Panc1 (cell line): ENCODE data around the gene ELMO1. TPM values are rescaled to one million over a fixed set of nuclear protein-coding genes. Genes with fewer than 3 reads are reported as not detected.

Experiments
- ATAC-seq: fragments of 200-7000 bp; cut with Tn5 transposase; 2 replicates; pipeline ENCODE4 v1.9.1; 2020; ENCODE audit warnings: mild to moderate bottlenecking, moderate library complexity
- BruUV-seq: library from RNA; stranded (reverse); fragments of 400-500 nt; replicated peaks from 2 replicates; lab custom pipeline; 2021; lab: Mats Ljungman, UMichigan
- CTCF ChIA-PET: fragments of 300-600 bp; sonication (Branson Sonifier 250); formaldehyde crosslinking; loops from one replicate; lab custom pipeline; 2022; ENCODE audit warnings: antibody characterized with exemption; lab: Charles Lee
- POLR2A ChIA-PET: fragments of 300-600 bp; sonication (Branson Sonifier 250); formaldehyde crosslinking; loops from one replicate; lab custom pipeline; 2022; ENCODE audit warnings: antibody characterized with exemption; lab: Charles Lee
- DNase-seq: peaks from one replicate; pipeline ENCODE4 v3.0.0-alpha.2; 2010; ENCODE audit warnings: low read depth, low spot score
- H3K27ac ChIP-seq: 2 replicates; pipeline ENCODE4 v1.5.1; 2011; ENCODE audit warnings: mild to moderate bottlenecking, low read length, inconsistent platforms
- H3K27me3 ChIP-seq: fragments of 200-500 bp; sonication (Bioruptor generic); 2 replicates; pipeline ENCODE4 v1.6.0; 2014; ENCODE audit warnings: low read length, inconsistent platforms; ENCODE audit not compliant: control insufficient read depth, insufficient read depth
- H3K36me3 ChIP-seq: fragments of 200-500 bp; sonication (Bioruptor generic); 2 replicates; pipeline ENCODE4 v1.5.1; 2014; ENCODE audit warnings: inconsistent platforms, mild to moderate bottlenecking, low read length, moderate library complexity; ENCODE audit not compliant: control insufficient read depth, insufficient read depth
- H3K4me1 ChIP-seq: 2 replicates; pipeline ENCODE4 v1.5.1; 2011; ENCODE audit warnings: inconsistent platforms, mild to moderate bottlenecking, low read length, moderate library complexity; ENCODE audit not compliant: control insufficient read depth, insufficient read depth
- H3K4me3 ChIP-seq, 2 experiments: 2 replicates each; pipeline ENCODE4 v1.5.1; 2011 to 2012; ENCODE audit warnings: low read depth in 2 of 2, low read length in 2 of 2, mild to moderate bottlenecking in 2 of 2, inconsistent platforms in 1 of 2, moderate library complexity in 1 of 2
- H3K9me3 ChIP-seq: fragments of 200-500 bp; sonication (Bioruptor generic); 2 replicates; pipeline ENCODE4 v1.5.1; 2014; ENCODE audit warnings: low read depth, mild to moderate bottlenecking, inconsistent platforms, low read length, moderate library complexity; ENCODE audit not compliant: control insufficient read depth, insufficient read depth
- CTCF ChIP-seq: fragments of 450-650 bp; IDR thresholded peaks from 2 replicates; pipeline ENCODE4 v1.5.1; 2017; ENCODE audit warnings: mild to moderate bottlenecking
- POLR2AphosphoS5 ChIP-seq: IDR thresholded peaks from 2 replicates; pipeline ENCODE4 v1.6.1; 2012; ENCODE audit warnings: mild to moderate bottlenecking, low read depth, low read length, moderate library complexity
- REST ChIP-seq, 2 experiments: IDR thresholded peaks; 2 replicates each; pipeline ENCODE4 v1.6.1; 2011 to 2012; ENCODE audit warnings: low read depth in 2 of 2, control low read depth in 1 of 2, low read length in 1 of 2, mild to moderate bottlenecking in 1 of 2, moderate library complexity in 1 of 2; ENCODE audit not compliant: insufficient read depth in 1 of 2
- SIN3A ChIP-seq: IDR thresholded peaks from 2 replicates; pipeline ENCODE4 v1.6.1; 2012; ENCODE audit warnings: low read depth, mild to moderate bottlenecking, low read length, moderate library complexity, borderline replicate concordance; ENCODE audit not compliant: insufficient read depth
- TCF7L2 ChIP-seq: IDR thresholded peaks from 2 replicates; pipeline ENCODE4 v1.6.1; 2011; ENCODE audit warnings: mild to moderate bottlenecking, low read depth, low read length, inconsistent platforms
- in situ Hi-C: cut with HindIII; loops from 2 replicates; pipeline ENCODE4 v1.10.0; 2016; ENCODE audit warnings: low sequenced_read_pairs, low pct_unique_long_range_greater_than_20kb
- intact Hi-C: fragments of 100-400 bp; cut with micrococcal nuclease; formaldehyde crosslinking; loops from one replicate; pipeline ENCODE4 v1.10.0; 2022; ENCODE audit not compliant: unreplicated experiment
- total RNA-seq: library from RNA; stranded (reverse); gene quantifications from one replicate; pipeline ENCODE4 v1.2.1, GENCODE V29; 2021; ENCODE audit not compliant: unreplicated experiment

The ELMO1 gene
- total RNA-seq, 1 experiment from 2014 or later: 0.80 TPM

DNA sequence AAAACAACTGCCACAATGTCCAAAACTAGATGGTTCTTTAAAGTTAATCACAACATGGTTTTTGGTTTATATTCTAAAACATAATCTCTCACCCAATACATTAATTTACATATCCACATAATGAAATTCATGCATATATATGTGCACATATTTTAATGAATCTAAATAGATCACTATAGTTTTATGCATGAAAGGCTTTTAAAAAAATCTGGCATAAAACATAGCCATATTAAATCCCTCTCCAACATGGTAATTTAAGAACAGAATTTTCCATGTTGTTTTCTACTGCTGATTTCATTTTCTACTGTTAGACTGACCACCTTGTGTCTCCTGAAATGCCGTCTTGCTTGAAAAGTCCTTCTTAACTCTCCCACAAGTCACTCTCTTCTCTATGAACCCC lies 528.2 kb downstream of the ELMO1 start:
- POLR2A ChIA-PET: no interaction called here
- Histone ChIP-seq H3K36me3 (no peaks in the 10 kb centered on the region), H3K27me3 (no peaks in the 10 kb centered on the region), H3K4me3 (no peak overlapping the region), H3K9me3 (peaks cover 24% of the 10 kb centered on the region; the same call in 1 of the 2 replicates), H3K4me1 (no peaks in the 10 kb centered on the region), H3K27ac (no peak overlapping the region)
- CTCF ChIA-PET: no interaction called here
- TF ChIP-seq POLR2AphosphoS5: no peak
- TF ChIP-seq REST (IDR thresholded peaks at IDR 0.05; ENCODE audit: insufficient read depth in 1 of 2, low read depth in 2 of 2, low read length in 1 of 2): no peak
- TF ChIP-seq TCF7L2: no peak
- TF ChIP-seq SIN3A: no peak
- no peak for TF ChIP-seq CTCF
- ATAC-seq (no peak), DNase-seq (no peak)
- BruUV-seq: no TSS peak
- intact Hi-C loops (no loop called here), in situ Hi-C loops (no loop called here)

DNA sequence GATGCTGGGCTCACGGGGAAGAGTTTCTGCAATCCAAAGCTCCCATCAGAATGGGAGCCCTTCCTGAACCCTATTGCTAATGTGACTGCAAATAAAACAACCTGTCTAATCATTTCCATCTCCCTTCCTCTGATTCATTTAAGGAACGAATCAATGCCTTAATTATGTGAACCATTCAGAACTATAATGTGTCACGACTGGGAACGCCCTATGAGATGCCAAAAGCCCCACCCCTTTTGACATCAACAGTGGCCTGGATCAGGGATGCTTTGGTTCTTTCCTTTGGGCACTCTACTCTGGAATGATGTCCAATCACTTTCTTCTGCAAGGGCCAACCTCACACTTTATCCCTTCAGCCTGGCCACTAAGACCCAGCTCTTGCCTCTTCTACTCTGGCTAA lies 528.9 kb downstream of the ELMO1 start:
- no TSS peak for BruUV-seq
- Histone ChIP-seq H3K27ac (no peak overlapping the region), H3K4me3 (no peak overlapping the region), H3K4me1 (no peaks in the 10 kb centered on the region), H3K9me3 (peaks cover 24% of the 10 kb centered on the region; the same call in 1 of the 2 replicates), H3K36me3 (no peaks in the 10 kb centered on the region), H3K27me3 (no peaks in the 10 kb centered on the region)
- in situ Hi-C loops (no loop called here), intact Hi-C loops (no loop called here)
- no peak for DNase-seq
- TF ChIP-seq TCF7L2: no peak
- no peak for TF ChIP-seq REST (IDR thresholded peaks at IDR 0.05; ENCODE audit: insufficient read depth in 1 of 2, low read depth in 2 of 2, low read length in 1 of 2)
- TF ChIP-seq CTCF: no peak
- no peak for TF ChIP-seq POLR2AphosphoS5
- no peak for TF ChIP-seq SIN3A
- no peak for ATAC-seq
- ChIA-PET POLR2A (no interaction called here), CTCF (no interaction called here)
